Fibroblast of gingiva (primary cell): Measurements from ENCODE around the gene EDDM13.
"Not testable (repeated sequence)": the region's sequence is repeated elsewhere in the genome, so short reads cannot be mapped to it uniquely, and the experiment has no call there.

Source experiments
- DNase-seq: peaks from one replicate; pipeline ENCODE4 v3.0.0-alpha.2; 2011; ENCODE audit warnings: low read depth

EDDM13 gene

DNA sequence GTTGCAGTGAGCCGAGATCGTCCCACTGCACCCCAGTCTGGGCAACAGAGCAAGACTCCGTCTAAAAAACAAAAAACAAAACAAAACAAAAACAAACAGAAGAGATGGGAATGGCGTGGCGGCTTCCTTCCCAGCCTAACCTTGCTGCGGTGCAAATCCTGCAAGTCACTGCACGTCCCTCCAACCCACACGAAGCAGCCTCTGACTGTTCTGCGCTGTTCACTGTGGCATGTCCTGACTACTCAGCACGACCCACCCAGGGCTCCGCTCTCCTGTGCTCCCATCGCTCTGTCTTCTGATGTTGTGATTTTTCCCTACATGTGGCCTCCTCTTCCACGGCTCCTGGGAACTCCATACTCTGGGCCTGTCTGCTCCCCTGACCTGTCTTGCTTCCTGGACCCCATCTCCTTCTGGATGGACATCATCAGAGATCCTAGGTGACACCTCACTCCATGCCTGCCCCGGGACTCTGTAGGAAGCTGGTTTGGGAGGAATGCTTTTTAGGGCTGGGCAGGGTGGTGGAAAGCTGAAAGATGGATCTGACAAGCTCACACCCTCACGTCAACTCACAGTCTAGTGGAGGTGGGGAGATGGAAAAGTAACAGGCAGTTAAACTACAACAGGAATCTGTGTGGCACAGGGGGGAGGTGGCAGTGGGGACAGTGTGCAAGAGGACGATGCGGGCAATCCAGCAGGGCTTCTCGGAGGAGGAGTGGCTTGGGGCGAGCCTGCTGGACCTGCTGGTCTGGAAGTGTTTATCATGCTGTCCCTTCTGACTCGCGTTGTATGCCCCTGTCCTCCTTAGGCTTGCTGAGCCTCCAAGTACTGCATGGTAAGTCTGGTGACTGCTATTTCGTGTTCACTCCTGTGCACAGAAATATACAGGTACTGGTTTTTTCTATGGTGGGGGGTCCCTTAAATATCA lies 23.2 kb downstream of the EDDM13 start:
- no peak for DNase-seq

DNA sequence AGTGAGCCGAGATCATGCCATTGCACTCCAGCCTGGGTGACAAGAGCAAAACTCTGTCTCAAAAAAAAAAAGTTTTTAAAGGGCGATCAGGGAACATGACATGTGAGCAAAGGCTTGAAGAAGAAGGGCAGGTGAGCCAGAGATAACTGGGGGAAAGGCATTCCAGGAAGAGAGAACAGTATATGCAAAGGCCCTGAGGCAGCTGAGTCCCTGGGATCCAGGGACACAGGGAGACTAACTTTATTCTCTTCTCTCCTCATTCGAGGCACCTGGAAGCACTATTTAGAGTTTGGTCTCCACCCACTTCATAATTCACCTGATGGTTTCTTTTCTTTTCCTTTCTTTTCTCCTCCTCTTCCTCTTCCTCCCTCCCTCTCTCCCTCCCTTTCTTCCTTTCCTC lies 24.5 kb downstream of the EDDM13 start:
- no peak for DNase-seq

DNA sequence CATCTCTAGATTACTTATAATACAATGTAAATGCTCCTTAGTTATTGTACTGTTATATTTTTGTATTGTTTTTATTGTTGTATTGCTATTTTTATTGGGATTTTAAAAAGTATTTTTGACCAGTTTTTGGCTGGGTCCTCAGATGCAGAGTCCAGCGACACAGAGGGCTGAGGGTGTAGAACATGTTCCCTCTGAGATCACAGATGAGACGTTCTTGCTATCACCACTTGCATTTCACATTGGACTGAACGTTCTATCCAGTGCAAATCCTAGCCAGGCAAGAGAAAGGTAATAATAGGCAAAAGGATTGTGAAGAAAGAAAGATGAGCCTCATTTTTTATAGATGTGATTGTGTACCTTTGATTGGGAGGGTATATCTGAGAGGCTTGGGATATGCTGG lies 27.1 kb downstream of the EDDM13 start:
- no peak for DNase-seq

- DNase-seq, result no peak
Measured at GRCh38 chr19:56301155-56301554, 28.6 kb downstream of the EDDM13 start.

DNA sequence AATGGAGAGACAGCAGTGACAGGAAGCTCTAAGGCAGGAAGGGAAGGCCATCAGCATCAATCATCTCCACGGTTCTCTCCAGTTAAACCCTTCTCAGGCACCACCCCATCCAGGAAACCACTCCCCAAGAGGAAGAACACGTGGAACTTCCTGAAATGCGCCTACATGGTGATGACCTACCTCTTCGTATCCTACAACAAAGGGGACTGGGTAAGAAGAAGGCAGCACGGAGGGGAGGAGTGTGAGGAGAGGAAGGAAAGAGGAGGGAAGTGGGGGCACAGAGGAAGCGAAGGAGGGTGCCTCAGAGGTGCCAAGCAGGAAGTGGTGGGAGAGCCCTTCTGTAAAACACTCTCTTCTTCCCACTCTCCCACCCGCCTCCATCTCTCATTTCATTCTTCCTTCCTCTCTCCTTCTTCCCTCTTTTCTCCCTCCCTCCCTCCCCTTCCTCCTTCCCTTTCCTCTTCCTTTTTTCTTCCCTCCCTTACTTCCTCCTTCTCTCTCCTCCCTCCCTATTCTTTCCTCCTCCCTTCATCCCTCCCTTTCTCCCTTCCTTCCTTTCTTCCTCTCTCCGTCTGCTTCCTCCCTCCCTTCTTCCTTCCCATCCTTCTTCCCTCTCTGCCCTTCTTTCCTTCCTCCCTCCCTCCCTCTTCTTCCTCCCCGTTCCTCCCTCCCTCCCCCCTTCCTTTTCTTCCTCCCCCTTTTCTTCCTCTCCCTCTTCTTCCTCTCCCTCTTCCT lies 29.5 kb downstream of the EDDM13 start:
- DNase-seq, result no peak

DNA sequence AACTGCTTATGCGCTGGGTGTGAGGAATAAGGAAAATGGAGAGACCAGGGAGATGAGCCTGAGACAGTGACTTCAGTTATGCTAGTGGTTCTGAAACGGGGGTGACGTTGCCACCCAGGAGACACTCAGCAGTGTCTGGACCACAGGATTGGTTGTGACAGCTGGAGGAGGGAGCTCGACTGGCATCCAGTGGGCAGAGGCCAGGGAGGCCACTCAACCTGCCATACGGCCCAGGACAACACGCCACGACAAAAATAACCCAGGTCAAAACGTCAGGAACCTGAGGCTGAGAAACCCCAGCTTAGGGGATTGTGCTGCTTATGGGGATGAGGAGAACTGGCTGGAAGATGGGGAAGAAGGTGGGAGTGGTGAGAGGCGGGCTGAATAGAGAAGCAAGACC lies 31.7 kb downstream of the EDDM13 start:
- no peak for DNase-seq

DNA sequence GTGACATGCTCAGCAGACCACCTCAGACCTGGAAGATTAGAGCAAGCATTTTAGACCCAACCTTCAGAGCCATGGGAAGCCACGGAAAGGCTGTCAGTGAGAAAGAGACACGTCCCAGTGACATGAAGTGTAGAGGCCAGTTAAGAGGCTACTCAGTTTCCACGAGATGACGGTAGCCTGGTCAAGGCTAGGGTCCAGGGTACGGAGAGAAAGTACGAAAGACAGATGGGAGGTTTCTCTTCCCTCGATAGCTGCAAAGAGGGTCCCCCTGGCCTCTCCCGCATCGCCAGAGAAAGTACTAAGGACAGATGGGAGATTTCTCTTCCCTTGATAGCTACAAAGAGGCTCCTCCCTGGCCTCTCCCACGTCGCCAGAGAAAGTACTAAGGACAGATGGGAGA lies 33.5 kb downstream of the EDDM13 start:
- DNase-seq, result no peak

- DNase-seq, result not testable (repeated sequence)
Measured at GRCh38 chr19:56307062-56307461, 34.5 kb downstream of the EDDM13 start.

DNA sequence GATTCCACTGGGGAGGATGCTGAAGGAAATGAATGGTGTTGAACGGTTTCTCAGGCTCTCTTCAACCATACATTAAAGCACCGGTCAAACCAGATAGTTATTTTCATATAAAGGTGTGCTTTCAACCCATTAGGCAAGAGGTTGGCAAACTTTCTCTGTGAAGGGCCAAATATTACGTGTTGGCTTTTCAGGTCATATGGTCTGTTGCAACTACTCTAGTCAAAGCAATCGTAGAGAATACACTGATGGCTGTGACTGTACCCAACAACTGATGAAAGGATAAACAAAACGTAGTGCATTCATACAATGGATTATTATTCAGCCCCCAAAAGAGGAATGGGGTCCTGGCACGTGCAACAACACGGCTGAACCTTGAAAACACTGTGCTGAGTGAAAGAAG lies 36.2 kb downstream of the EDDM13 start:
- no peak for DNase-seq

GRCh38 chr19:56309511-56310185 lies 37.1 kb downstream of the EDDM13 start:
- peak; percentile 10 for DNase-seq

DNA sequence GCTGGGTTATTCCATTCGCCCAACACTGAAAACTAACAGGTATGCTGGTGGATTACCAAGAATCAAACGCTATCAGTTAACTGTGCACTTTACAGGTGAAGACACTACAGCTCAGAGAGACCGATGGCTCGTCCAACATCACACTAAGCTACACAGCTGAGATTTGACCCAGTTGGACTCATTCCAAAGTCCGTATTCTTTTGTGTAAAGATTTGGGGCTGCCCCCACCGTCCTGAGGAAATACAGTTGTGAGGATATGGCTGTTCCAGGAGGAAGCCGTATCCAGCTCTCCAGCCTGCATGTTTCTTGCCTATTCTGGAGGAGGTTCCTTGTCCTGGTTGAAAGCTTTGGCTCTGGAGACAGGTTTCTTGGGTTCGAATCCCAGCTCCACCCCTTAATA lies 37.9 kb downstream of the EDDM13 start:
- DNase-seq, result no peak

- DNase-seq, result no peak
Measured at GRCh38 chr19:56312342-56312741, 39.8 kb downstream of the EDDM13 start.

DNA sequence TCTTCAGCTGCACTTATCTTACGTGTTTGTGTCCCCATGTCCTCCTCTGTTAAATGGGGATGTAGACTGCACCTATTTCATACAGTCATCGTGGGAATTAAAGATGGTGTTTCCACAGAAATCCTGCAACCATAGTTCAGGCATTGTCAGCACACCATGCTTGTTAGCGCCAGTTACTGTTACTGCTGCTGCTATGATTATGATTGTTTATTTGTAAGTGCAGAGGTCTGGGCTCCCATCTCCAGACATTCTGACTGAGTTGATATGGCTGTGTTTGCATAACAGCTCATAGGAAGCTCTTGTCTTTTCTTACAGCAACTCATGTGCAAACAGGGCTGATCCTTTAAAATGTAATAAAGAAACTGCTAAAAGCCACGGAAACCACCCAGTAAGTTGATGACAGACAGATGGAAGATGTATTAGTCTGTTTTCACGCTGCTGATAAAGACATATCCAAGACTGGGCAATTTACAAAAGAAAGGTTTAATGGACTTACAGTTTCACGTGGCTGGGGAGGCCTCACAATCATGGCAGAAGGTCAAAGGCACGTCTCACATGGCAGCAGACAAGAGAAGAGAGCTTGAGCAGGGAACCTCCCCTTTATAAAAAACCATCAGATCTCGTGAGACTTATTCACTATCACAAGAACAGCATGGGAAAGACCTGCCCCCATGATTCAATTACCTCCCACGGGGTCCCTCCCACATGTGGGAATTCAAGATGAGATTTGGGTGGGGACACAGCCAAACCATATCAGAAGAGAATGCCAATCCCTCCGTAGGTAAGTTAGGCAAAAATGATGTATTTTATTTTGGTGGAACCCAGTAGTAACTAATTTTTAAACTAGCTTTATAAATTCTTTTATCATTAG lies 40.5 kb downstream of the EDDM13 start:
- DNase-seq, result no peak

- DNase-seq, result no peak
Measured at GRCh38 chr19:56314018-56314380, 41.5 kb downstream of the EDDM13 start.

DNA sequence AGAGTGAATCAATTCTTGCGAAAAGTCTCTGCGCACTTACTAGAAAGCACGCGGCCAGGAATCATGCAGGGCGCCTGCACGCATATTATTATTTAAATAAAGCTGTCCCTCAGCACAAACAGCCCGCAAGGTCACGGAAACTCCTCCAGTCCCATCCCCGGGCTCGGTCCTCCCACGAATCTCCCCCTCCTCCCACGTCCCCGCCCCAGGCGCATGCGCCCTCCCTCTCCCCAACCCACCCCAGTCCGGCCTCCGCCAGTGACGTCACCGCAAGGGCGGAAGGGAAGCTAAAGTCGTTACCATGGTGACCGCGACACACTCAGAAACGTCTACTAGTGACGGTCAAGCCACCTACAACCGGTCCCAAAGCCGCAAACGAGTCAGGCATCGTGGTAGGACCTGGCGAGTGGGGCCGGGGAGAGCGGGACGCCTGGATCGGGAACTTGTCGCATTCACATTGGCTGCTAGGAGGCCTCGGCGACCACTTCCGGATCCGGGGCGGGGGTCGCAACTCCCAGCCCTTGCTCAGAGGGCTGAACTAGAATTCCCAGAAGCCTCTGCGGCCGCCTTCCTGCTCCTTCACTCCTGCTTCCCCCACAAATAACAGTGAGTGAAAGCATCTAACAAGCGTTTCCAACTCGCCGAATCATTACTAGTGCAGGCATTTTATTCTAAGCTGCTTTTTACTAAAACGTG lies 42.0 kb downstream of the EDDM13 start, which contains the start of gene ZSCAN5A:
Gene ZSCAN5A (minus strand): TSS at position 459 of the 696 bp plus-strand sequence. CDS start 89,793 bp downstream, outside the sequence.
- DNase-seq, result peak; percentile 94

- peak; percentile 97 for DNase-seq
Measured at GRCh38 chr19:56315077-56315828, 42.7 kb downstream of the EDDM13 start.

DNA sequence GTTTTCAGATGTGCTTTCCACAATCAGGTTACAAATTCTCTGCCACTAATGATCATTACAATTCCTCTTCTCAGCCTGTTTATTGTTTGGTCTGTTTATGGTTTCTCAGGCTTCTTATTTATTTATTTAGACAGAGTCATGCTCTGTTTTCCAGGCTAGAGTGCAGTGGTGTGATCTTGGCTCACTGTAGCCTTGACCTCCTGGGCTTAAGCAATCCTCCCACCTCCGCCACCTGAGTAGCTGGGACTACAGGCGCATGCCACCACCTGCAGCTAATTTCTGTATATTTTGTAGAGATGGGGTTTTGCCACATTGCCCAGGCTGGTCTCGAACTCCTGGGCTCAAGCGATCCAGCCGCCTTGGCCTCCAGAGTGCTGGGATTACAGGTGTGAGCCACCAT lies 44.2 kb downstream of the EDDM13 start:
- no peak for DNase-seq

DNA sequence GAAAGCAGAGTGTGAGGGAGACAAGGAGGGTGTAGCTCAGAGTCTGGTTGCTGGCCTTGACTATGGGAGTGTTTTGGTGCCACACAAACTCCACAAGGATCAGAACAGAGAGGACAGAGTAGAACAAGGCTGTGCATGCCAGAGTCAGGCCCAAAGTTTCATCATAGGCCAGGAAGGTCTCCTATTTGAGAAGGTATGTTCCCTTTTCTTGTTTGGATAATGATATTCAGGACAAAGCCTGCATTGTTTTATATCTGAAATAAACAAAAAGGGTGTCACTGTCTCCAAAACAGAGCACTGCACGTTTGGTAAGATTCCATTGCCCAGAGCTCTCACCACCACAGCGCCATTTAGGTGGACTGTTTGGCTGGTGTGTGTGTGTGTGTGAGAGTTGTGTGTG lies 45.2 kb downstream of the EDDM13 start:
- DNase-seq, result no peak

- DNase-seq, result no peak
Measured at GRCh38 chr19:56319991-56320390, 47.4 kb downstream of the EDDM13 start.

DNA sequence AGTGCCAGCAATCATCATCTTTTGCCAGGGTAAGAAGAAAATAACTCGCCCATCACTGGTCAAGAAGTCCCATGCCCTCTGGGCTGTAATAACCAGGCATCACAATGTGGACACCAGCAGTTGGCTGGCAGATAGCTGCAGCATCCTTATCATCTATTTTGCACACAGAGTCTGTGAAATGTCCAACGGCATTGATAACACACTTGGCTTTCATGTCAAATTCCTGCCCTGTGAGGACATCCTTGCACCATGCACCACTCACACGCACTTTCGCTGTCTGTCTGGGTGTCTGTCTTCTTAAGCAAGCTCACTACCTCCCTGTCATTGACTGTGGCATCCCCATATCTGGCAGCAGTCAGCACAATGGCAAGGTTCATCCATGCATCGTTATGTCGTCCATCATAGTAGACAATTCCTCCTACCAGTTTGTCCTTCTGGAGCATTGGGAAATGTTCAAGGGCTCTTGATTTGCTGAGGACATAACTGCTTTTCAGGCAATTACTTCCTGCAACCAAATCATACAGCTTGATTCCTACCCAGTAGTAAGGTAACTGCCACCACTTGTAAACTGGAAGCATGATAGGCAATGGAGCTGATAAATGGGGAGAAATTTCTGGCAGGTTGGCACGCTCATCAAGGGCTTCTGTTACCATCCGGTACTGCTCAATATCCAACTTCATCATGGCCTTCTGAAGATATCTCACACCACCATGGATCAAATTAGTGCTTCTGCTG lies 48.9 kb downstream of the EDDM13 start:
- no peak for DNase-seq
